Measurements from ENCODE around the gene ZKSCAN3.

DNA sequence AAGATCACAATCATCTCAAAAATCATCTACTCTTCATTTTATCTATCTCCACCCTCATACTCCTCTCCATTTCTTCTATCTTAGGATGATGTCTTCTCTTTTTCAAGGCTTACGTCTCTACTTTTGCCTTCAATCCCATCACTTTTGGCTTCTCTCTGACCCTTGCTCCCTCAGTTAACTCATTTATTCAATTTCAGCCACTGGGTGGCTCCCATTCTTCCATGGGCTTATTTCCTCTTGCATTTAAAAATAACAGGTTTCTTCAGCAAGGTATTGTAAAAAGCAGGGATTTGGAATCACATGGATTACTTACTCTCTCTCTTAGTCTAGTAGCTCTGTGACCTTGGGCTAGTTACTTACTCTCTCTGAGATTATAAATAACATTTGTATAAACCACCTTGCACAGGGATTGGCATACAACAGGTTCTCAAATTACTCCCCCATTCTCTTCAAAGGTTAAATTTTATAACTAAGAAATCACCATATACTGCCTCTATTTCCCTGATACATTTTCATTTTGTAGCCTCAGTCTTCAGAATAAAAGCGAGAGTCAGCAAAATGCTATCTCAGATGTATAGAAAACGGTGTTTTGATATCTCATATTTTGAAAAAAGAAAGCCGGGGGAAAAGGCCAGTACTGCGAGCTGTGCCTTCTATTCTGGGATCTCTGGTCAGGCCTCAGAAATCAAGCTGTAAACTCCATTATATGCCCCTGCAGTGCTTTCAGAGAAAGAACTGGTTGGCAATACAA, 44.3 kb downstream of the ZKSCAN3 start:
- TF ChIP-seq POLR2A (IDR thresholded peaks at IDR 0.05), result no peak
- TF ChIP-seq, protein P1, sequence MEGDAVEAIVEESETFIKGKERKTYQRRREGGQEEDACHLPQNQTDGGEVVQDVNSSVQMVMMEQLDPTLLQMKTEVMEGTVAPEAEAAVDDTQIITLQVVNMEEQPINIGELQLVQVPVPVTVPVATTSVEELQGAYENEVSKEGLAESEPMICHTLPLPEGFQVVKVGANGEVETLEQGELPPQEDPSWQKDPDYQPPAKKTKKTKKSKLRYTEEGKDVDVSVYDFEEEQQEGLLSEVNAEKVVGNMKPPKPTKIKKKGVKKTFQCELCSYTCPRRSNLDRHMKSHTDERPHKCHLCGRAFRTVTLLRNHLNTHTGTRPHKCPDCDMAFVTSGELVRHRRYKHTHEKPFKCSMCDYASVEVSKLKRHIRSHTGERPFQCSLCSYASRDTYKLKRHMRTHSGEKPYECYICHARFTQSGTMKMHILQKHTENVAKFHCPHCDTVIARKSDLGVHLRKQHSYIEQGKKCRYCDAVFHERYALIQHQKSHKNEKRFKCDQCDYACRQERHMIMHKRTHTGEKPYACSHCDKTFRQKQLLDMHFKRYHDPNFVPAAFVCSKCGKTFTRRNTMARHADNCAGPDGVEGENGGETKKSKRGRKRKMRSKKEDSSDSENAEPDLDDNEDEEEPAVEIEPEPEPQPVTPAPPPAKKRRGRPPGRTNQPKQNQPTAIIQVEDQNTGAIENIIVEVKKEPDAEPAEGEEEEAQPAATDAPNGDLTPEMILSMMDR (IDR thresholded peaks at IDR 0.05), result no peak
